ENCODE results near the gene PTBP1. TPM values are rescaled to one million over a fixed set of nuclear protein-coding genes. Genes with fewer than 3 reads are reported as not detected.

Gene PTBP1
- total RNA-seq (2014; rRNA removed; shearing (Covaris generic)), result 236 and 249 TPM in 2 replicates
- polyA plus RNA-seq (2014; cell fraction: nucleus; rRNA removed), result 363 and 428 TPM in 2 replicates

GRCh38 chr19:796692-797527 lies at the start of gene PTBP1:
Gene PTBP1, plus strand, starts transcription at chr19:797452. Its CDS starts 46 bp downstream, at chr19:797498.
- DNase-seq (ENCODE audit: extremely low read depth, low read depth), result peak; percentile 99

GRCh38 chr19:748274-748598 lies 49.0 kb upstream of the PTBP1 start:
- DNase-seq (ENCODE audit: extremely low read depth, low read depth), result no peak

GRCh38 chr19:749811-750210 lies 47.4 kb upstream of the PTBP1 start:
- no peak for DNase-seq (ENCODE audit: extremely low read depth, low read depth)

GRCh38 chr19:750640-751423 lies 46.4 kb upstream of the PTBP1 start, which contains the start of gene MISP:
Gene MISP, plus strand, starts transcription at chr19:751112. Its CDS starts 5,835 bp downstream, at chr19:756947.
- no peak for DNase-seq (ENCODE audit: extremely low read depth, low read depth)

- DNase-seq (ENCODE audit: extremely low read depth, low read depth), result peak; percentile 82
Measured at GRCh38 chr19:751501-752341, 45.5 kb upstream of the PTBP1 start.

GRCh38 chr19:752652-753517 lies 44.4 kb upstream of the PTBP1 start:
- peak; percentile 96 for DNase-seq (ENCODE audit: extremely low read depth, low read depth)

GRCh38 chr19:754530-754929 lies 42.7 kb upstream of the PTBP1 start:
- no peak for DNase-seq (ENCODE audit: extremely low read depth, low read depth)

GRCh38 chr19:755063-755462 lies 42.2 kb upstream of the PTBP1 start:
- no peak for DNase-seq (ENCODE audit: extremely low read depth, low read depth)

- no peak for DNase-seq (ENCODE audit: extremely low read depth, low read depth)
Measured at GRCh38 chr19:756236-756635, 41.0 kb upstream of the PTBP1 start.

GRCh38 chr19:756821-757688 lies 40.2 kb upstream of the PTBP1 start:
- no peak for DNase-seq (ENCODE audit: extremely low read depth, low read depth)

- DNase-seq (ENCODE audit: extremely low read depth, low read depth), result no peak
Measured at GRCh38 chr19:757811-758668, 39.2 kb upstream of the PTBP1 start.

GRCh38 chr19:763181-763580 lies 34.1 kb upstream of the PTBP1 start:
- DNase-seq (ENCODE audit: extremely low read depth, low read depth), result no peak

GRCh38 chr19:763869-764268 lies 33.4 kb upstream of the PTBP1 start:
- DNase-seq (ENCODE audit: extremely low read depth, low read depth), result no peak

GRCh38 chr19:764301-764700 lies 33.0 kb upstream of the PTBP1 start:
- DNase-seq (ENCODE audit: extremely low read depth, low read depth), result no peak

GRCh38 chr19:765179-765738 lies 32.0 kb upstream of the PTBP1 start:
- DNase-seq (ENCODE audit: extremely low read depth, low read depth), result no peak

- no peak for DNase-seq (ENCODE audit: extremely low read depth, low read depth)
Measured at GRCh38 chr19:768424-768823, 28.8 kb upstream of the PTBP1 start.

- DNase-seq (ENCODE audit: extremely low read depth, low read depth), result no peak
Measured at GRCh38 chr19:769616-770015, 27.6 kb upstream of the PTBP1 start.

GRCh38 chr19:771332-771785 lies 25.9 kb upstream of the PTBP1 start:
- DNase-seq (ENCODE audit: extremely low read depth, low read depth), result no peak
